ENCODE measurements around the gene C9orf40. TPM values are rescaled to one million over a fixed set of nuclear protein-coding genes. Genes with fewer than 3 reads are reported as not detected.

The C9orf40 gene, protein sequence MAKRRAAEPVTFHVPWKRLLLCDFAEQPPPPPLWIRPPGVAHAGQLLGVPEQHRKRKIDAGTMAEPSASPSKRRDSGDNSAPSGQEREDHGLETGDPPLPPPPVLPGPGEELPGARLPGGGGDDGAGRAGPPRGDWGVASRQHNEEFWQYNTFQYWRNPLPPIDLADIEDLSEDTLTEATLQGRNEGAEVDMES
- 1.7 and 1.8 TPM in 2 replicates for total RNA-seq

DNA sequence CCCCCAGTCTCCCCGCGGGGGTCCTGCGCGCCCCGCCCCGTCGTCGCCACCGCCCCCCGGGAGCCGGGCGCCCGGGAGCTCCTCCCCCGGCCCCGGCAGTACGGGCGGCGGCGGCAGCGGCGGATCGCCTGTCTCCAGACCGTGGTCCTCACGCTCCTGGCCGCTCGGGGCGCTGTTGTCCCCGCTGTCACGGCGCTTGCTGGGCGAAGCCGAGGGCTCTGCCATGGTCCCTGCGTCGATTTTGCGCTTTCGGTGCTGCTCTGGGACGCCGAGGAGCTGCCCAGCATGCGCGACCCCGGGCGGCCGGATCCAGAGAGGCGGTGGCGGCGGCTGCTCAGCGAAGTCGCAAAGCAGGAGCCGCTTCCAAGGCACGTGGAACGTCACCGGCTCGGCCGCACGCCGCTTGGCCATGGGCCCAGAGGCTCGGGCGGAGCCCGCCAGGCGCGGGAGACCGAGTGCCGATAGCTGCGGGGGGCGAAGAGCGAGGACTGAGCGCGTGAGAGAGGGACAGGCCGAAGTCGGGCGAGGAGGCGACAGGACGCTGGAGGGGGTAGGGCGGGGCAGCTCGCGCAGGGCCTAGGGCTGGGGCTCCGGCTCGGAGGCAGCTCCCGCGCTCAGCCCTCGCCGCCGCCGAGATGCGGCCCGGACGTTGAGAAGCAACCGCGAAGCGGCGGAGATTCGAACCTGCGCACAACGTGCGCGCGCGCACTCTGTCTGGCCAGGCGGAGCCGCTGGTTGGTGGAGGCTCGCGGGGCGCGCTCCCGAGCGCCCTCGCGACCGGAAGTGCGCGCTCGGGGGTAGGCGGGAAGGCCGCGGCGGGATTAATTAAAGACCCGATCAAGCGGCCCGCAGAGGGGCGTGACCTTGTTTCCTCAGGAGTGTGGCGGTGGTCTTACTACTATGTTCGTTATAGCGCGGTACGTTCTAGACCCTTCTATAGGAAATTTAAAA, at the start of gene C9orf40:
Gene C9orf40, minus strand, starts transcription at position 712 of the 951 bp plus-strand sequence. Its CDS starts 301 bp downstream, at position 411.
- DNase-seq (ENCODE audit: low read depth in 2 of 2) = peak; percentile 87 to 93

DNA sequence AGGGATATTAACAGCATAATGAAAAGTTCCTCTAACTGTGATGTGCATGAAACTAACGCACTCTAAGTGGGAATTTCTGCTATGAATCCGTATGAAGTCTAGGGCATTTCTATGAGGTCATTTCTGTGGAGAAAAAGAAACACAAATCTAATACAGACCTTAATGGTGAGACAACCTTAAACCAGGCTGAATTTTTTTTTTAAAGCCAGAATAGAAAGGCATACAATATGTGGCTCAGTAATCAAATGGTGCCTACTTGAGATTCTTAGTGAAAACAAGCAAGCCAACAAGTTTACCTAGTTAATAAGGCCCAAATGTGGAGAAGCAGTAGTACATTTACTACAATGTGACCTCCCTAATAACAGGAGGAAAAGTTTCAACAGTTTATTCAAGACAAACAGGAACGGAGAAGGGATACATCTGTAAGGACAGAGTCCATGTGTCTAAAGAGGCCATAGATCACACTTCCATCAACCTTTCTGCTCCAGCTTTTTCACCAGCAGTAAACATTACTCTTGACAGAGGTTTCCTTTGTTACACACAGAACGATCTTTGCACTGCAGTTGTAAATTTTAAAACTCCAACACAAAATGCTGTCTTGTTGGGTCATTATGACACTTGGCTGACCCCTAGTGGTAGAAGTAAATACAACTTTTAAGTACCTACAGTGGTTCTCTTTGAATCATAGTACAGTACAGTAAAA, 49.2 kb upstream of the C9orf40 start:
- peak; percentile 89 to 94 for DNase-seq (ENCODE audit: low read depth in 2 of 2)

DNA sequence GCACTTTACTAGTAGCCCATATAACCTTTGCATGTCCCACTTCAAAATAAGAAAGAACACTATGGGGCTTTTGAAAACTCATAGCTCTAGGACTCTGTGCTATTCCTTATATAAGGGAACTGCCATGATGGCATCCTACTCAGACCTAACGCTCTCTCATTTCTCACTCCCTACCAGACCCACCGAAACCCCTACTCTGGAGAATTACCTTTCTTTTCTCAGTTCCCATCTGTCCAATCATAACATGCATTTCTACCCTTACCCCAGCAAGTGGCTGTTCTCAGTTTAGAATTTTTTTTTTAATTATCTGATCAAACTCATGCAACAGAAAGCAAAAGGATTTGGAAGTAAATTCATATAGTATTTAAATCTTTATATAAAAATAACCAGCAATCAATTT, 48.1 kb upstream of the C9orf40 start:
- no peak for DNase-seq (ENCODE audit: low read depth in 2 of 2)

DNA sequence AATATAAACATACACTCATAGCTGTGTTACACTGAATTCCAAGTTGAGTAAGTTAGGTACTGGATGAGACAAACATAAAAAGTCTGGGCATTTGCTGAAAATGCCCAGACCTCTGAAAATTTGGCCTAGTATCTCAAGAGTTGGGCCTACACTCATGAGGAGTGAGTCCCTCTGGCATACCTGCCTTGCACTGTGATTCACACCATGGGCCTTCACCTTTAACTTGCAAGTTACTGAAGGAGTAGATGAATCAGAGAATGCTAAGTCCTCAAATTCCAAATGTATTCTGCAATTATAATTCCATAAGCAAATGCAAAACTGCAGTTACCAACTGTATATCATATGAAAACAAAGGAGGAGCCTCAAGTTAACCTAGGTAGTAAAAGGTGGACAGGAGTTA, 32.3 kb upstream of the C9orf40 start:
- no peak for DNase-seq (ENCODE audit: low read depth in 2 of 2)

DNA sequence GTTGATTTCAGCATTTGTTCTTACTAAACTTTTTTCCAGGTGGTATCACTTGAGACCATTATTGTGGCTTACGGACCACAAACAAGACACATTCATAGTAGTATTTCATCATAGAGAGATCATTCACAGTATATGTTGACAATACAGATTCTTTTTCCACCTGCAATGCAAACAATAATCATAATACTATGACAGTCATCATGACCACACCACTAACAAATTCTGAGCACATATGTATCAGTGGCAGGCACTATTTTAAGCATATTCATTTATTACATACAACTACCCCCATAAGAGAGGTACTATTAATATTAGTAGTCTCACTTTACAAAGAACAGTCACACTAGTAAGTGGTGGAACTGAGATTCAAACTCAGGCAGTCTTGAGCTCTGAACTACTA, 31.0 kb upstream of the C9orf40 start:
- no peak for DNase-seq (ENCODE audit: low read depth in 2 of 2)

DNA sequence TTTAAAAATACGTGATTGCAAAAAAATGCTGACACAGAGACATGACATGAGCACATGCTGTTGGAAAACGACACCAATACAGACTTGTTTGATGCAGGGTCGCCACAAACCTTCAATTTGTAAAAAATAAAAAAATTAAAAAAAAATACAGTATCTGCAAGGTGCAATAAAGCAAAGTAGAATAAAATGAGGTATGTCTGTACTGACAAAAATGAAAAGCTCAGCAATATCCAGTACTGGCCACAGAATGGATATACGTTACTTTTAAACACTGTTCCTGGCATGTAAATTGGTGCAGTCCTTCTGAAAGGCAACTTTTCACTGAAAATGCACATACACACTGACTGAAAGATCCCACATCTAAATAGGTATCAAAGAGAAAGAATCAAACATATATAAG, 27.1 kb upstream of the C9orf40 start:
- DNase-seq (ENCODE audit: low read depth in 2 of 2) = no peak

DNA sequence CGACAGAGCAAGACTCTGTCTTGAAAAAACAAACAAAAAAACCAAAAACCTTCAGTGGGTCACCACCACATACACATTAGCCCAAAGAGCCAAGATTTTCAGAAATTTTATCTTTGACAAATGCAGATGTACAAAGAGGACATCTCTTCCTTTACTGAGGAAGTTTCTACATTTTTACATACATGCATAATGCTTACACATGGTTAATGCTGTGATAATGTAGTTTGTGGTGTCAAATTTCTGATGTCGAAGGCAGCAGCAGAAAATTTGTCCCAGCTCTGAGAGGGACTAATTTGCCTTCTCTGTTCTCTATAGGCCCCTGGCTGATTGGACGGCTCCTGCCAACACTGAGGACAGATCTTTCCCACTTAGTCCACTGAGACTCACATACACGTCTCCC, 24.6 kb upstream of the C9orf40 start:
- no peak for DNase-seq (ENCODE audit: low read depth in 2 of 2)

DNA sequence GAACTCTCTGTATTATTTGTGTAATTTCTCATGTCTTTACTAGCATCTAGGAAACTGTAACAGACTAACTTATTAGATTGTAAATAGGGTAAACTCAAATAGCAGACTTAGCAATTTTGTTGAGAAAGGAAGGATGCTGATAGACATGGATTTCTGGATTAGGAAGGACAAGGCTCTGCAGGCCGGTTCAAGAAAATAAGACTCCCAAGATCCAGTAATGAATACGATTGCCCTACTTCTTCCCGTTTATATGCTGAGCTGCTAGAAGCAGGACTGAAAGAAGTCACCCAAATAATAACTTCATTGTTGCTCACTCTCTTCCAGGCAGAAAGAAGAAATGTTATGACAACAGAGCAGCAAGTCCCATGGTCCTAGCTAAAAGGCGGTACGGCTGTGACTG, 22.8 kb upstream of the C9orf40 start:
- no peak for DNase-seq (ENCODE audit: low read depth in 2 of 2)

DNA sequence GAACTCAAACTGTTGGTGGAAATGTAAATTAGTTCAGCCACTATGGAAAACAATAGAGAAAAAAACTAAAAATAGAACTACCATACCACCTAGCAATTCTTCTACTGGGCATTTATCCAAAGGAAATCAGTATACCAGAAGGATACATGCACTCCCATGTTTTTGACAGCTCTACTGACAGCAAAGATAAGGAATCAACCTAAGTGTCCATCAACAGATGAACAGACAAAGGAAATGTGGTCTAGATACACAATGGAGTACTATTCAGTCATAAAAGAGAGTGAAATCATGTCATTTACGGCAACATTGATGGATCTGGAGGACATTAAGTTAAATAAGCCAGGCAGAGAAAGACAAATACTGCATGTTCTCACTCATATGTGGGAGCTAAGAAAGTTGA, 21.8 kb upstream of the C9orf40 start:
- peak; percentile 3 to 52 for DNase-seq (ENCODE audit: low read depth in 2 of 2)

DNA sequence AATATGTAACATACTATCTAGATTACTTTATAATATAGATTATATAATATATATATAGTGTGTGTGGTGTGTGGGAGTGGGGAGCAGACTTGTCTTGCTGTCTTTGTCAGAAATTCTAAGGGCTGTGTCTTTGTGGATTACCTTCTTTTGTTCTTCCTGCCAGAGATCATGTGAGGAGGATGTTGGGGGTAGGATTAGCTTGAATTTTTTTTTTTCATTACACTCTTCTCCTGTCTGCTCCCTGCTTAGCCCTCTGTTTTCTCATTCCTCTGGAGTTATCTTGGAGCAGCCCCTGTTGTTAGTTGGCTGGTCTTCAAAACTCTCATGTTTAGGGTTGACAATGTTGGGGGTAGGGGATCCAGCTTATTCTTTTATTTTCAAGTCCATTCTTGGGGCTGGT, 21.0 kb upstream of the C9orf40 start:
- no peak for DNase-seq (ENCODE audit: low read depth in 2 of 2)

DNA sequence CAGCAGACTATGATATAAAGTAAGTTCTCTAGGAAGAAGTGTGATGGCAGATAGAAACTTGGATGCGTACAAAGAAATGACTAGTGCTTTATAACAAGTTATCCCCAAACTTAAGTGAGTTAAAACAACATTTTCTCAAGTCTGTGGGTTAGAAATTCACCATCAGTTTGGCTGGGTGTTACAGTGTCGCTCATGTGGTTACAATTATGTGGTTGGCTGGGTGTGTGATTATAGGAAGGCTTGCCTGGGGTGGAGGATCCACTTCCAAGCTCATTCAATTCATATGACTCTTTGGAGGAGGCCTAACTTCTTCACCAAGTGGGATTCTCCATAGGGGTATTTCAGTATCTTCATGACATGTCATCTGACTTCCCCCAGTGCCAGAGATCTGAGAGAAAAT, 10.3 kb upstream of the C9orf40 start:
- DNase-seq (ENCODE audit: low read depth in 2 of 2) = no peak

DNA sequence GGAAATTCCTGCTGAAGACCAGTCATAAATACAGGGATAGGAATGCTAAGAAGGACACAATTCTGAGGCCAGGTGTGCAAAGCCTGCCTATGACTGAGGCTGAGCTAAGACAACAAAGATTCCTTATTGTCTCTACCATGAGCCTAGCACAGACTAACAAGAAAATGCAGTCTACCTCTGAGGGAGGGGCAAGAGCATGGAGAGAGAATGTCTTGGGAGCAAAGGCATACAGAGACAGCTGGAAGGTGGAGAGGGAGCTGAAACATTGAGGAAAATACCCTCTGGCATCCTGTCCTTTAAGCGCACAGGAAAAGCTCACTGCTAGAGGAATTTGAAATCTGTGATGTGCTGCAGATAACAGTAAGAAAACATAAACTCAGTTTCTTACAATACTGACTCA, 8.8 kb upstream of the C9orf40 start:
- DNase-seq (ENCODE audit: low read depth in 2 of 2) = no peak

DNA sequence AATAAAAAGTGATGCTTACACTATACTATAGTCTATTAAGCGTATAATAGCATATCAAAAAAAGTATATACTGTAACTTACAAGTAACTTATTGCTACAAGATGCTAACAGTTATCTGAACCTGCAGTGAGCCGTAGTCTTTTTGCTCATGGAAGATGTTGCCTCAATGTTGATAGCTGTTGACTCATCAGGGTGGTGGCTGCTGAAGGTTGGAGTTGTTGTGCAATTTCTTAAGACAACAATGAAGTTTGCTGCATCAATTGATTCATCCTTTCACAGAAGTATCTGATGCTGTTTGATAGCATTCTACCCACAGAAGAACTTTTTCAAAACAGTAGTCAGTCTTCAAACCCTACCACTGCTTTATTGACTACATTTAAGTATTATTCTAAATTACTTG, 7.8 kb upstream of the C9orf40 start:
- no peak for DNase-seq (ENCODE audit: low read depth in 2 of 2)

DNA sequence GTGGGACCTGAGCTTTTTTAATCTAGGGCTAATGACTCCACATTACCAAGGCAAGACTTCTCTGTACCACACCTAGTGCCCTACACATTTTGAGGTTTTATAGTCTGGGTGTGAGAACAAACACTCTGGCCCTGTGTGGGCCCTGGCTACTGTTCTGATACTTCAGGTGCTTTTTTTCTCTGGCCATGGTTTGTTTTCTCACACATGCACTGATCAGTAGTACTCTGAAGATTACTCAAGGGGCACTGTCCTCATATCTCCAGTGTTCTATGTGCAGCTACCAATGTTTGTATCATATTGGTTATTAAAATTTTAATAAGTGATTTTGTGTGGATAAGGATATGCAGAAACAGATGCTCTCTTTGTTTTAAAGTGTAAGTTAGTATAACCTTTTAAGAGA, 5.9 kb upstream of the C9orf40 start:
- DNase-seq (ENCODE audit: low read depth in 2 of 2) = no peak

DNA sequence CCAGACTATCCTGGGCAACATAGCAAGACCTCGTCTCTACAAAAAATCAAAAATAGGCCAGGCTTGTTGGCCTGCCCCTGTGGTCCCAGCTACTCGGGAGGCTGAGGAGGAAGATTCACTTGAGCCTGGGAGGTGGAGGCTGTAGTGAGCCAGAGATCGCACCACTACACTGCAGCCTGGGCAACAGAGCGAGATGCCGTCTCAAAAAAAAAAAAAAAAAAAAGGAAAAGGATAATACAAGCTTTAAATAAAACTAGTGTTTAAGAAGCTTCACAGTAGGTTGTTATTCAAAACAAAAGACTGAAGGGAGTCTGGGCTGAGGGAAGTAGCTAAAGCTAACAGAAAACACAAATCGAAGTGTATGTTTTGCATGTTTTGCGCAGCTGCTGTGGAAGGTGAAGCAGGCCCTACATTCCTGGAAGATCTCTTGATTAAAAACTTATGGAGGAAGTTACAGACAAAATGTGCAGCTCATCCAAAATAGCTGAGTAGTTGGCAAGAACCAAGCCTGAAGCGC, 581 bp upstream of the C9orf40 start:
- no peak for DNase-seq (ENCODE audit: low read depth in 2 of 2)

DNA sequence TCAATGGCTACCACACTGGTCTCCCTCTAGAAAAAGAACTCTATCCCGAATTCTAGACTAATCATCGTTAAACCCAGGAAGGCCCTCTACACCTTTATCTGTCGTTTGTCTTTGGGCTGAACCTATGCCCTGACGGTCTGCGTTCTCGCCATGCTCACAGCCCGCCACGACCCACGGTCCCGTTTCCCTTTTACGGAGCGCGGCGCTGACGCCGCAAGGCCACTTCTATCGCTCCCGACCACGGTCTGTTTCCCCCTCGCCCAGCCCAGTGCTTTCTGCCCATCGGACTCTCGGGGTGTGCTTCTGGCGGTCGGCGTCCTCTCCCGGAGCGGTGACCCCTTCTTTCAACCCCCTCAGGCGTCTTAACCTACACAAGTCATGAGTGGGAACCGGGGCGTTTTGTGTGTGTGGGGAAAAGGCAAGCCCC, 974 bp downstream of the C9orf40 start:
- DNase-seq (ENCODE audit: low read depth in 2 of 2) = peak; percentile 37 to 57

DNA sequence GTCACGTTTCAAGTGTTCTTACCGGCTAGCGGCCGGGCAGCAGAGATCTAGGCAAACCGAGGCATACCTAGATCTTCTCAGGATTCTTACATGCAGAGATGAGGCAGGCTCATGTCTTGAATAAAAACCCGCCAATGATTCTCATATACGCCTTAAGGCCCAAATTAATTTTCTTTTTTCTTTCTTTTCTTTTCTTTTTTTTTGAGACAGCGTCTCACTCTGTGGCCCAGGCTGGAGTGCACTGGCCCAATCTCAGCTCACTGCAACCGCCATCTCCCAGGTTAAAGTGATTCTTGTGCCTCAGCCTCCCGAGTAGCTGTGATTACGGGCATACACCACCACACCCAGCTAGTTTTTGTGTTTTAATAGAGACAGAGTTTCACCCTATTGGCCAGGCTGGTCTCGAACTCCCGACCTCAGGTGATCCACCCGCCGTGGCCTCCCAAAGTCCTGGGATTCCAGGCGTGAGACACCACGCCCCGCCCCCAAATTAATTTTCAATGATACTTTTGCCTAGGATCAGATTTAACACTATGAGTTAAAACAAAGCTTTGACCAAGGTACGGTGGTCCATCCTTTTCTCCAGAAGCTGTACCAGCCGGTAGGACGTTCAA, 1.5 kb downstream of the C9orf40 start:
- DNase-seq (ENCODE audit: low read depth in 2 of 2) = no peak

DNA sequence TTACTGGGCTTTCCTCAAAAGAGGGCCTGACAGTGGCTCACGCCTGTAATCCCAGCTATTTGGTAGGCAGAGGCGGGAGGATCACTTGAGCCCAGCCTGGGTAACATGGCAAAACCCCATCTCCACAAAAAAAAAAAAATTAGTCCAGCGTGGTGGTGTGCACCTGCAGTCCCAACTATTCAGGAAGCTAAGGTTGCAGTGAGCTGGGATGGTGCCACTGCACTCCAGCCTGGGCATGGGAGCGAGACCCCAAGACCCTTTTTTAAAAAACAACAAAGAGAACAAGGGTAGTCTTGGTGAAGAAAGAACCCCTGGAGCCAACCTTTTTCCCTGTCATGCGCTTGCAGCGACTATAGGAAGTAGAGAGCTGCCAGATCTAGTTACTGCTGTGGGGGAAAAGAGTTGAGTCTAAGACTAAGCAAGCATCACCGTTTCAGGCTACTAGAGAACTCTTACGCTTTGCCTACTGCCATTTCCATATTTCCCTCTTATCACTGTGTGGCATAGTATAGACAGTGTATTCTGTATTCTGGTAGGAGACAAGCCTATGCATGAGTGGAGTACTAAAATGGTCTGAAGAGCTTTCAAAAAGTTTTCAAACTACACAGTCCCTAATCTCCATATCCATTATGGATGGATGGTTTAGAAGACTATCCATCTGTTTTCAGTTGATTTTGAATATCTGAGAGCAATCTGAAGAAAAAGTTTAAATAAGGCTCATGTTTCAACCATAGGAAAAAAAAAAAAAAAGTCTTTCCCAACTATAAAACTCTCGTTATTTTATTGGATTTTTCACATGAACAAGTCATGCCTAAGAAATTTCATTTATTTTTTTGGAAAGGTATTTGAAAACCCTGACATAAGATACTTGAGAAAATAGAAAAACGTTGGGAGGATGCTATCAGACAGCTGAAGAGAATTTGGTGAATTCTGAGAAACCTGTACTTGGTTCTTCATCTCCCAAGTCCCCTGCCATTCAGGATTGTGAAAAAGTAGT, 2.6 kb downstream of the C9orf40 start:
- no peak for DNase-seq (ENCODE audit: low read depth in 2 of 2)

DNA sequence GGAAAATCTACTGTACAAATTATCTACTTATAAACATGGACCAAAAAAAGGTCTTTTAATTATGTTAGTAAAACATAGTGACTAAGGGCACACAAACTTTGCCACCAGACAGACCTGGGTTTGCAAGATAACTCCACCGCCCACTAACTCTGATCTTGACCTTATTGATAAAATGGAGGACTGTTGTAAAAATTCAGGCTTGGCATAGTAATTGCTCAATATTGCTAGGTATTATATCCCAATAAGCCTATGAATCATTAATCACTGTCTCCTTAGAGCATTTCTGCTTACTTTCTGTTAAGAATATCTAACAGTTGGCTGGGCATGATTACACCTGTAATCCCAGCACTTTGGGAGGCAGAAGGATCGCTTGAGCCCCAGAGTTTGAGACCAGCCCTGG, 3.8 kb downstream of the C9orf40 start:
- DNase-seq (ENCODE audit: low read depth in 2 of 2) = no peak

DNA sequence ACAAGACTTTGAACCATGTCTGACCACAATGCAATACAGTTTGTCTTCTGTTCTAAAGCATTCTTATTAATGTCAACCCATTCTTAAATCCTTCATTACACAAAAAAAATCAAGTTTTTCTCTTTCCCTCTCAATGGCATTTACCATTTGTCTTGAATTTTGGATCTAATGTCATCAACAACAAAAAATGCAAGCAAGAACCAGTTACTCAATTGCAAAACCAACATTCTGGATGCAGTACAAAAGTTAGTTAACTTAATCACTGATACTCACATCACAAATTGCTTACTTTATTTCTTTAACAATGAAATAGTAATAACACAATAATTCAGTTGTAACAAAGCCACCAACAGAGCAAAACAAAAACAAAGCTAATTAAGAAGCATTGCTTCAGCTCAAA, 6.0 kb downstream of the C9orf40 start:
- DNase-seq (ENCODE audit: low read depth in 2 of 2) = no peak

Data from lung microvascular endothelial cell (primary cell).